ENCODE results near the gene DLL1.
A peak's percentile ranks its signal among the peaks of the same experiment; 100 is the strongest.

The DLL1 gene

GRCh38 chr6:170297576-170298330, 6.9 kb upstream of the DLL1 start:
- Histone ChIP-seq H3K23ac (ENCODE audit: low read length) (no peak overlapping the region), H2AFZ (ENCODE audit: insufficient read depth, low read length, poor library complexity) (no peak overlapping the region), H4K12ac (ENCODE audit: low read depth, low read length) (no peak overlapping the region), H2BK5ac (ENCODE audit: low read depth, low read length, poor library complexity) (no peak overlapping the region), H3K9ac (ENCODE audit: low read length) (no peak overlapping the region), H3K79me2 (ENCODE audit: control insufficient read depth, insufficient read depth, low read length, poor library complexity) (no peaks in the 10 kb centered on the region), H4K8ac (ENCODE audit: low read depth, low read length) (no peak overlapping the region), H4K91ac (ENCODE audit: low read depth, low read length) (no peak overlapping the region), H3K27me3 (ENCODE audit: insufficient read depth, low read length) (peaks cover 52% of the 10 kb centered on the region), H3K79me1 (ENCODE audit: low read length) (no peaks in the 10 kb centered on the region), H3K4ac (ENCODE audit: low read depth, low read length) (no peak overlapping the region), H3K14ac (ENCODE audit: low read length) (no peak overlapping the region), H3K18ac (ENCODE audit: low read length) (no peak overlapping the region), H2BK12ac (ENCODE audit: low read length) (no peak overlapping the region), H2BK120ac (ENCODE audit: insufficient read depth, low read length, poor library complexity) (no peak overlapping the region), H2AK5ac (ENCODE audit: low read length) (no peak overlapping the region), H3K27ac (ENCODE audit: low read depth, low read length) (no peak overlapping the region), H3K4me3 (ENCODE audit: low read depth, low read length) (no peak overlapping the region), H3K4me2 (ENCODE audit: low read length) (no peak overlapping the region), H3K36me3 (ENCODE audit: control insufficient read depth in 1 of 2, insufficient read depth in 2 of 2, low read length in 2 of 2) (no peaks in the 10 kb centered on the region), H3K9me3 (ENCODE audit: insufficient read depth, low read depth, low read length) (peaks cover 19% of the 10 kb centered on the region), H3K4me1 (ENCODE audit: control insufficient read depth in 1 of 2, insufficient read depth in 2 of 2, low read length in 2 of 2) (peaks cover 9 to 19% of the 10 kb centered on the region in 2 experiments)
- DNase-seq = no peak
- no CpG with 5 or more reads among the region's 11 CpGs for WGBS (ENCODE audit: extremely low coverage, insufficient coverage, insufficient read length)

DNA sequence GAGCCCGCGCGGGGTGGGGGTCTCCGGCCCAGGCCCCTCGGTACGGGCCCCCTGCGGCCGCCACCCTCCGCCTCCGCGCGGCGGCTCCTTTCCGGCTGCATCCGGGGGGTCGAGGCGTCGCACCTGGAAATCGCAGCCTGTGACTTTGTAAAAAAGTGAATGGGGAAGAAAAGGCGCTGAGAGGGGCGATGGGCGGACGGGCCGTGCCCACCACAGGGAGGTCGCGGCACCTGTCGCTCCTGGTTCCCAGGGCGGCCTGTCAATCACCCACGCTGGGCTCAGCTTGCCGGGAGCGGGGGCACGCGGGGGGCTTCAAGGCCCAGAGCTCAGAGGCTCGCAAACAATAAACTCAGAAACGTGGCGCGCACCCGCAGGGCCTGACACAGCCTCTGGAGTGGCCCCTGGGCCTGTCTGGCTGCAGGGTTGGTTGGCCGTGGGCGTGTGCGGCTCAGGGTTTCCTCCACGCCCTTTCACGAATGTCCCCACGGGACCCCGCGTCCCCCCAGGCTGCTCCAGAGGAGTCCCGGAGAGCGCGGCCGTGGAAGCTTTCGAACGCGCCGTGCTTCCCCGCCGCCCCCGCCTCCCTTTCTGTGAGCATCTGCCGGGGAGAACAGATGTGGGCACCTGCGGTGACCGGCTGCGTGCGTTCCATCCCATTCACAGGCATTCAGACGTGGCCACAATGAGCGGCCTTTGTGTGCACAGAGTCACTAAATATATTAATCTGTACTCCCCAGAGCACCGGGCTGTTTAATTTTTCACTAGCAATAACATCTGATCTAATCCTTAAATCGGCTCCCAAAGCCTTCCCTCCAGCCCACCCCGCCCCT, 6.1 kb upstream of the DLL1 start:
- H3K27ac ChIP-seq (ENCODE audit: low read depth, low read length) = no peak overlapping the region
- WGBS (ENCODE audit: extremely low coverage, insufficient coverage, insufficient read length) = no CpG with 5 or more reads among the region's 67 CpGs
- H3K79me2 ChIP-seq (ENCODE audit: control insufficient read depth, insufficient read depth, low read length, poor library complexity) = no peaks in the 10 kb centered on the region

DNA sequence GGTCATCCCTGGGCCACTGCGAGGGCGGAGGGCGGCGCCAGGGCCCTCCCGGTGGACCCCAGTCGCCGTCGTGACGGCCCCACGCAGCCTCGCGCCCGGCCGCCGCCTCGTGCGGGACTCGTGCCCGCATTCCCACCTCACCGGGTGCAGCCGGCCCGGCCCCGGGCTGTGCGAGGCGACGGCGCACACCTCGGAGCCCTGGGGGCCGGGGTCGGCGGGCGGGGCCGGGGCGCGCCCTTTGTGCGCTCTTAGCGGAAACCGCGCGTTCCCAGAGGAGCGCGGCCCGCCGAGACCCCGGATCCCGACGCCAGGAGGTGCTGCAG, 5.5 kb upstream of the DLL1 start:
- H3K79me2 ChIP-seq (ENCODE audit: control insufficient read depth, insufficient read depth, low read length, poor library complexity) = no peaks in the 10 kb centered on the region
- no peaks in the 10 kb centered on the region for H3K79me1 ChIP-seq (ENCODE audit: low read length)
- H4K8ac ChIP-seq (ENCODE audit: low read depth, low read length) = no peak overlapping the region
- H2AK5ac ChIP-seq (ENCODE audit: low read length) = no peak overlapping the region
- H2BK5ac ChIP-seq (ENCODE audit: low read depth, low read length, poor library complexity) = no peak overlapping the region
- H2AFZ ChIP-seq (ENCODE audit: insufficient read depth, low read length, poor library complexity) = no peak overlapping the region
- no peak overlapping the region for H3K4ac ChIP-seq (ENCODE audit: low read depth, low read length)
- H3K9me3 ChIP-seq (ENCODE audit: insufficient read depth, low read depth, low read length) = peaks cover 19% of the 10 kb centered on the region
- H3K4me3 ChIP-seq (ENCODE audit: low read depth, low read length) = no peak overlapping the region
- H3K4me1 ChIP-seq (ENCODE audit: control insufficient read depth in 1 of 2, insufficient read depth in 2 of 2, low read length in 2 of 2) = peaks cover 9 to 24% of the 10 kb centered on the region in 2 experiments
- no peak overlapping the region for H3K14ac ChIP-seq (ENCODE audit: low read length)
- no peak overlapping the region for H2BK120ac ChIP-seq (ENCODE audit: insufficient read depth, low read length, poor library complexity)
- H3K4me2 ChIP-seq (ENCODE audit: low read length) = peak overlapping the region; percentile 99
- no peak overlapping the region for H4K12ac ChIP-seq (ENCODE audit: low read depth, low read length)
- H3K9ac ChIP-seq (ENCODE audit: low read length) = no peak overlapping the region
- H3K36me3 ChIP-seq (ENCODE audit: control insufficient read depth in 1 of 2, insufficient read depth in 2 of 2, low read length in 2 of 2) = no peaks in the 10 kb centered on the region
- peaks cover 66% of the 10 kb centered on the region for H3K27me3 ChIP-seq (ENCODE audit: insufficient read depth, low read length)
- H3K27ac ChIP-seq (ENCODE audit: low read depth, low read length) = no peak overlapping the region
- WGBS (ENCODE audit: extremely low coverage, insufficient coverage, insufficient read length) = no CpG with 5 or more reads among the region's 47 CpGs
- no peak overlapping the region for H3K18ac ChIP-seq (ENCODE audit: low read length)
- no peak overlapping the region for H4K91ac ChIP-seq (ENCODE audit: low read depth, low read length)
- H3K23ac ChIP-seq (ENCODE audit: low read length) = no peak overlapping the region
- no peak overlapping the region for H2BK12ac ChIP-seq (ENCODE audit: low read length)
- no peak for DNase-seq

More for the DNA sequence above, 6.1 kb upstream of the DLL1 start:
- Histone ChIP-seq H3K23ac (ENCODE audit: low read length) (no peak overlapping the region), H4K8ac (ENCODE audit: low read depth, low read length) (no peak overlapping the region), H2BK120ac (ENCODE audit: insufficient read depth, low read length, poor library complexity) (no peak overlapping the region), H3K4ac (ENCODE audit: low read depth, low read length) (no peak overlapping the region), H3K9me3 (ENCODE audit: insufficient read depth, low read depth, low read length) (peaks cover 19% of the 10 kb centered on the region), H3K79me1 (ENCODE audit: low read length) (no peaks in the 10 kb centered on the region), H2AFZ (ENCODE audit: insufficient read depth, low read length, poor library complexity) (no peak overlapping the region), H3K4me3 (ENCODE audit: low read depth, low read length) (no peak overlapping the region), H3K9ac (ENCODE audit: low read length) (no peak overlapping the region), H3K14ac (ENCODE audit: low read length) (no peak overlapping the region), H2BK5ac (ENCODE audit: low read depth, low read length, poor library complexity) (no peak overlapping the region), H3K4me1 (ENCODE audit: control insufficient read depth in 1 of 2, insufficient read depth in 2 of 2, low read length in 2 of 2) (peaks cover 9 to 19% of the 10 kb centered on the region in 2 experiments), H4K91ac (ENCODE audit: low read depth, low read length) (no peak overlapping the region), H2AK5ac (ENCODE audit: low read length) (no peak overlapping the region), H3K36me3 (ENCODE audit: control insufficient read depth in 1 of 2, insufficient read depth in 2 of 2, low read length in 2 of 2) (no peaks in the 10 kb centered on the region), H3K4me2 (ENCODE audit: low read length) (peak overlapping the region; percentile 99), H3K18ac (ENCODE audit: low read length) (no peak overlapping the region), H4K12ac (ENCODE audit: low read depth, low read length) (no peak overlapping the region), H3K27me3 (ENCODE audit: insufficient read depth, low read length) (peaks cover 60% of the 10 kb centered on the region), H2BK12ac (ENCODE audit: low read length) (no peak overlapping the region)
- peak in 1 of 2 donors; percentile 34 for DNase-seq

DNA sequence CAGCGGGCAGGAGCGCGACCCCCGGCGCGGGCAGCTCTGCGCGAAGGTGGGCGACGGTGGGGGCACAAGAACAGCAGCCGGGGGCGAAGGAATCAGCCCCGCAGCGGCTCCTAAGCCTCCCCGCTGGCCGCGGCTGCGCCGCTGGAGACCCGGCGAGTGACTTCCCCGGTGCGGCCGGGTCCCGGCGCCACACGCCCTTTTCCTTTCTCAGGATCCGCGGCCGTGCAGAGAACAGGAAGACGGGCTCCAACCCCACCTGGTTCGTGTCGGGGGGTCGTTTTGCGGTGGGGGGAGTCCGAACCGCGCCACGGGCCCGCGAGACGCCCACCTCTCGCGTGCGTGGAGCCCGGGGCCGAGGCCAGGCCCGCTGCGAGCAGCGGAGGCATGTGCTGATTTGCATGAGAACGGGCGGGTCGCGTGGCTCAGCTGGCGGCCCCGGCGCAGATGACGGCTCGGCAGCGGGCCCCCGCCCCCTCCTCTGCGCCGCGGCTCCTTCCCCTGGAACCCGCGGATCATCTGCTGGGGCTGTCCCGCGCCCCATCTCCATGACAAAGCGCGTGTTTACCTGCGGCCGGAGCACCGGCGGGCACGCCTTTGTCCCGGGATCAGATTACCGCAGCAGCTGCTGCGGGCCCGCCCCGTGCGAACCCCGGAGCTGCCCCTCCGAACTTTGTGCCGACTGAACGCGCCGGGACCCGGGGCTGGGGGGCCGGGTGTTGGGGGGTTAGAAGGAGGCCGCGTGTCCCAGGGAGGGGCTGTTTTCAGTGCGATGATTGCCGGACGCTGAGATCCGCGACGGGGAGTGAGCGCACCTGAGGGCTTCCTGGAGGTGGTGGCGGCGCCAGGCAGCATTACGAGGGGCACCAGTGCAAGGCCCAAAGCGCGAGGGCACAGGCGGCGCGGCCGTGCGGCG, 4.9 kb upstream of the DLL1 start:
- Histone ChIP-seq H3K18ac (ENCODE audit: low read length) (no peak overlapping the region), H3K4ac (ENCODE audit: low read depth, low read length) (no peak overlapping the region), H4K91ac (ENCODE audit: low read depth, low read length) (no peak overlapping the region), H3K4me3 (ENCODE audit: low read depth, low read length) (peak overlapping the region; percentile 68), H2BK12ac (ENCODE audit: low read length) (no peak overlapping the region), H3K27ac (ENCODE audit: low read depth, low read length) (no peak overlapping the region), H3K79me2 (ENCODE audit: control insufficient read depth, insufficient read depth, low read length, poor library complexity) (no peaks in the 10 kb centered on the region), H4K12ac (ENCODE audit: low read depth, low read length) (no peak overlapping the region), H3K4me2 (ENCODE audit: low read length) (peak overlapping the region; percentile 99), H3K27me3 (ENCODE audit: insufficient read depth, low read length) (peaks cover 70% of the 10 kb centered on the region), H3K9me3 (ENCODE audit: insufficient read depth, low read depth, low read length) (peaks cover 14% of the 10 kb centered on the region), H4K8ac (ENCODE audit: low read depth, low read length) (no peak overlapping the region), H2BK120ac (ENCODE audit: insufficient read depth, low read length, poor library complexity) (no peak overlapping the region), H3K36me3 (ENCODE audit: control insufficient read depth in 1 of 2, insufficient read depth in 2 of 2, low read length in 2 of 2) (no peaks in the 10 kb centered on the region), H3K14ac (ENCODE audit: low read length) (peak overlapping the region; percentile 45), H3K79me1 (ENCODE audit: low read length) (no peaks in the 10 kb centered on the region), H3K9ac (ENCODE audit: low read length) (no peak overlapping the region), H2AK5ac (ENCODE audit: low read length) (no peak overlapping the region), H3K4me1 (ENCODE audit: control insufficient read depth in 1 of 2, insufficient read depth in 2 of 2, low read length in 2 of 2) (peaks cover 9 to 27% of the 10 kb centered on the region in 2 experiments), H2AFZ (ENCODE audit: insufficient read depth, low read length, poor library complexity) (peak overlapping the region; percentile 52), H2BK5ac (ENCODE audit: low read depth, low read length, poor library complexity) (no peak overlapping the region), H3K23ac (ENCODE audit: low read length) (no peak overlapping the region)
- WGBS (ENCODE audit: extremely low coverage, insufficient coverage, insufficient read length) = no CpG with 5 or more reads among the region's 109 CpGs
- peak in 1 of 2 donors; percentile 46 for DNase-seq
